ENCODE results near the gene DMD. TPM values are rescaled to one million over a fixed set of nuclear protein-coding genes. Genes with fewer than 3 reads are reported as not detected.
"Not testable (repeated sequence)": the region's sequence is repeated elsewhere in the genome, so short reads cannot be mapped to it uniquely, and the experiment has no call there.

DMD gene
- total RNA-seq, 1 donor from 2014 or later, result 6.7 TPM

- DNase-seq (ENCODE audit: extremely low read depth, low read depth, low spot score), result no peak
These were observed 337.6 kb downstream of the DMD start for GRCh38 chrX:32873786-32874185.

GRCh38 chrX:32871636-32872035 lies 339.7 kb downstream of the DMD start:
- no peak for DNase-seq (ENCODE audit: extremely low read depth, low read depth, low spot score)

GRCh38 chrX:32868524-32868895 lies 342.8 kb downstream of the DMD start:
- DNase-seq (ENCODE audit: extremely low read depth, low read depth, low spot score), result no peak

- DNase-seq (ENCODE audit: extremely low read depth, low read depth, low spot score), result no peak
These were observed 343.4 kb downstream of the DMD start for GRCh38 chrX:32867781-32868523.

GRCh38 chrX:32852203-32852602 lies 359.1 kb downstream of the DMD start:
- DNase-seq (ENCODE audit: extremely low read depth, low read depth, low spot score), result no peak

- DNase-seq (ENCODE audit: extremely low read depth, low read depth, low spot score), result no peak
These were observed 359.8 kb downstream of the DMD start for GRCh38 chrX:32851556-32851955.

GRCh38 chrX:32847921-32848320 lies 363.4 kb downstream of the DMD start:
- DNase-seq (ENCODE audit: extremely low read depth, low read depth, low spot score), result no peak

- DNase-seq (ENCODE audit: extremely low read depth, low read depth, low spot score), result no peak
These were observed 369.3 kb downstream of the DMD start for GRCh38 chrX:32842053-32842452.

- DNase-seq (ENCODE audit: extremely low read depth, low read depth, low spot score), result no peak
These were observed 371.6 kb downstream of the DMD start for GRCh38 chrX:32839781-32840180.

GRCh38 chrX:32825009-32825408 lies 386.3 kb downstream of the DMD start:
- DNase-seq (ENCODE audit: extremely low read depth, low read depth, low spot score), result no peak

GRCh38 chrX:32804034-32804433 lies 407.3 kb downstream of the DMD start:
- DNase-seq (ENCODE audit: extremely low read depth, low read depth, low spot score), result no peak

GRCh38 chrX:32798990-32799389 lies 412.4 kb downstream of the DMD start:
- DNase-seq (ENCODE audit: extremely low read depth, low read depth, low spot score), result no peak

GRCh38 chrX:32788936-32789335 lies 422.4 kb downstream of the DMD start:
- no peak for DNase-seq (ENCODE audit: extremely low read depth, low read depth, low spot score)

GRCh38 chrX:32780109-32780508 lies 431.2 kb downstream of the DMD start:
- DNase-seq (ENCODE audit: extremely low read depth, low read depth, low spot score), result no peak

- DNase-seq (ENCODE audit: extremely low read depth, low read depth, low spot score), result no peak
These were observed 432.4 kb downstream of the DMD start for GRCh38 chrX:32778965-32779364.

GRCh38 chrX:32774966-32775365 lies 436.4 kb downstream of the DMD start:
- DNase-seq (ENCODE audit: extremely low read depth, low read depth, low spot score), result no peak

- no peak for DNase-seq (ENCODE audit: extremely low read depth, low read depth, low spot score)
These were observed 462.3 kb downstream of the DMD start for GRCh38 chrX:32749070-32749469.

GRCh38 chrX:32745323-32745722 lies 466.0 kb downstream of the DMD start:
- DNase-seq (ENCODE audit: extremely low read depth, low read depth, low spot score), result no peak

- no peak for DNase-seq (ENCODE audit: extremely low read depth, low read depth, low spot score)
These were observed 466.4 kb downstream of the DMD start for GRCh38 chrX:32744921-32745320.

GRCh38 chrX:32741910-32742309 lies 469.4 kb downstream of the DMD start:
- DNase-seq (ENCODE audit: extremely low read depth, low read depth, low spot score), result no peak

GRCh38 chrX:32708542-32708941 lies 502.8 kb downstream of the DMD start:
- DNase-seq (ENCODE audit: extremely low read depth, low read depth, low spot score), result no peak

- not testable (repeated sequence) for DNase-seq (ENCODE audit: extremely low read depth, low read depth, low spot score)
These were observed 506.0 kb downstream of the DMD start for GRCh38 chrX:32705385-32705784.

- no peak for DNase-seq (ENCODE audit: extremely low read depth, low read depth, low spot score)
These were observed 524.0 kb downstream of the DMD start for GRCh38 chrX:32687379-32687778.
